H9 (cell line): Measurements from ENCODE around the gene ECE1. TPM values are rescaled to one million over a fixed set of nuclear protein-coding genes. Genes with fewer than 3 reads are reported as not detected.

ENCODE experiments used
- DNase-seq: peaks from one replicate; pipeline ENCODE4 v3.0.0-alpha.2; 2017
- H2AFZ ChIP-seq: one replicate; pipeline ENCODE4 v1.6.1; 2013; ENCODE audit warnings: mild to moderate bottlenecking, low read length, control low read depth, moderate library complexity
- H2AK5ac ChIP-seq: 2 replicates; pipeline ENCODE4 v1.6.1; 2013; ENCODE audit warnings: low read length, control low read depth, mixed read lengths; ENCODE audit not compliant: insufficient read length
- H2BK120ac ChIP-seq: one replicate; pipeline ENCODE4 v1.6.1; 2013; ENCODE audit warnings: low read depth, mild to moderate bottlenecking, low read length, control low read depth, inconsistent platforms; ENCODE audit not compliant: poor library complexity, severe bottlenecking
- H2BK12ac ChIP-seq: 2 replicates; pipeline ENCODE4 v1.6.1; 2013; ENCODE audit warnings: low read length, control low read depth, mixed read lengths, low read depth; ENCODE audit not compliant: insufficient read length
- H2BK15ac ChIP-seq: 2 replicates; pipeline ENCODE4 v1.6.1; 2013; ENCODE audit warnings: low read depth, low read length, control low read depth
- H2BK20ac ChIP-seq: one replicate; pipeline ENCODE4 v1.6.1; 2013; ENCODE audit warnings: low read depth, mild to moderate bottlenecking, low read length, control low read depth, inconsistent platforms; ENCODE audit not compliant: poor library complexity, severe bottlenecking
- H2BK5ac ChIP-seq: 2 replicates; pipeline ENCODE4 v1.6.1; 2013; ENCODE audit warnings: low read length, control low read depth, mixed read lengths; ENCODE audit not compliant: insufficient read length
- H3K14ac ChIP-seq: 2 replicates; pipeline ENCODE4 v1.6.1; 2013; ENCODE audit warnings: low read length, control low read depth; ENCODE audit not compliant: insufficient read depth
- H3K18ac ChIP-seq: 2 replicates; pipeline ENCODE4 v1.6.1; 2013; ENCODE audit warnings: low read depth, mild to moderate bottlenecking, mixed read lengths, low read length, control low read depth; ENCODE audit not compliant: insufficient read length
- H3K23ac ChIP-seq: 2 replicates; pipeline ENCODE4 v1.6.1; 2013; ENCODE audit warnings: low read length, control low read depth, mixed read lengths, low read depth; ENCODE audit not compliant: insufficient read length
- H3K23me2 ChIP-seq: 2 replicates; pipeline ENCODE4 v1.6.1; 2013; ENCODE audit warnings: low read depth, mild to moderate bottlenecking, mixed read lengths, low read length, control low read depth; ENCODE audit not compliant: insufficient read length, poor library complexity, severe bottlenecking
- H3K27ac ChIP-seq: 2 replicates; pipeline ENCODE4 v1.5.1; 2013; ENCODE audit warnings: low read length, control low read depth, mixed read lengths, low read depth; ENCODE audit not compliant: insufficient read length
- H3K27me3 ChIP-seq: 2 replicates; pipeline ENCODE4 v1.6.1; 2013; ENCODE audit warnings: low read length, control low read depth, inconsistent platforms; ENCODE audit not compliant: insufficient read depth
- H3K4ac ChIP-seq: 2 replicates; pipeline ENCODE4 v1.6.1; 2013; ENCODE audit warnings: low read depth, mild to moderate bottlenecking, control low read depth, inconsistent platforms, low read length, moderate library complexity
- H3K4me1 ChIP-seq: 2 replicates; pipeline ENCODE4 v1.6.1; 2013; ENCODE audit warnings: low read length, control low read depth, inconsistent platforms; ENCODE audit not compliant: insufficient read depth
- H3K4me2 ChIP-seq: 2 replicates; pipeline ENCODE4 v1.6.1; 2013; ENCODE audit warnings: low read length, control low read depth, mixed read lengths; ENCODE audit not compliant: insufficient read length, insufficient read depth
- H3K56ac ChIP-seq: 2 replicates; pipeline ENCODE4 v1.6.1; 2013; ENCODE audit warnings: low read depth, mild to moderate bottlenecking, mixed read lengths, low read length, control low read depth; ENCODE audit not compliant: insufficient read length
- H3K79me1 ChIP-seq: 2 replicates; pipeline ENCODE4 v1.6.1; 2013; ENCODE audit warnings: low read depth, mild to moderate bottlenecking, moderate library complexity, low read length, control low read depth, inconsistent platforms; ENCODE audit not compliant: insufficient read depth, poor library complexity, severe bottlenecking
- H3K79me2 ChIP-seq: 2 replicates; pipeline ENCODE4 v1.6.1; 2013; ENCODE audit warnings: low read length, control low read depth, inconsistent platforms; ENCODE audit not compliant: insufficient read depth
- H3K9ac ChIP-seq: 2 replicates; pipeline ENCODE4 v1.6.1; 2013; ENCODE audit warnings: low read length, control low read depth, mixed read lengths; ENCODE audit not compliant: insufficient read length; ENCODE audit errors: extremely low read depth
- H3K9me3 ChIP-seq: one replicate; pipeline ENCODE4 v1.6.1; 2013; ENCODE audit warnings: low read depth, low read length, inconsistent platforms; ENCODE audit not compliant: control insufficient read depth
- H3T11ph ChIP-seq: one replicate; pipeline ENCODE4 v1.6.1; 2013; ENCODE audit warnings: mild to moderate bottlenecking, low read length, control low read depth, inconsistent platforms
- H4K20me1 ChIP-seq: one replicate; pipeline ENCODE4 v1.6.1; 2013; ENCODE audit not compliant: control insufficient read depth, insufficient read length, insufficient read depth
- H4K5ac ChIP-seq: 2 replicates; pipeline ENCODE4 v1.6.1; 2013; ENCODE audit warnings: low read depth, mild to moderate bottlenecking, mixed read lengths, low read length, control low read depth; ENCODE audit not compliant: insufficient read length
- H4K8ac ChIP-seq: replicated peaks from 2 replicates; pipeline ENCODE4 v1.6.1; 2013; ENCODE audit warnings: low read length, control low read depth, mixed read lengths, low read depth; ENCODE audit not compliant: insufficient read length
- H4K91ac ChIP-seq: 2 replicates; pipeline ENCODE4 v1.6.1; 2013; ENCODE audit warnings: low read depth, mild to moderate bottlenecking, moderate library complexity, mixed read lengths, low read length, control low read depth; ENCODE audit not compliant: insufficient read length
- H3K27ac Mint-ChIP-seq, 3 experiments: 2 replicates in 2 of 3; 3 replicates in 1 of 3; pipeline ENCODE4 v1.8.0; 2020 to 2021; ENCODE audit warnings: mixed read lengths in 3 of 3, mild to moderate bottlenecking in 1 of 3, moderate library complexity in 1 of 3
- H3K27me3 Mint-ChIP-seq: 2 replicates; pipeline ENCODE4 v1.8.0; 2021; ENCODE audit warnings: low read depth, mild to moderate bottlenecking, moderate library complexity, mixed read lengths
- H3K36me3 Mint-ChIP-seq, 3 experiments: 2 replicates in 2 of 3; 3 replicates in 1 of 3; pipeline ENCODE4 v1.8.0; 2020 to 2021; ENCODE audit warnings: low read depth in 3 of 3, mixed read lengths in 3 of 3; ENCODE audit not compliant: insufficient read depth in 1 of 3
- H3K4me1 Mint-ChIP-seq, 2 experiments: 2 replicates each; pipeline ENCODE4 v1.8.0; 2020; ENCODE audit warnings: mixed read lengths in 2 of 2
- H3K4me3 Mint-ChIP-seq, 2 experiments: 2 replicates in 1 of 2; 3 replicates in 1 of 2; pipeline ENCODE4 v1.8.0; 2020 to 2021; ENCODE audit warnings: mild to moderate bottlenecking in 2 of 2, mixed read lengths in 2 of 2, moderate library complexity in 1 of 2
- H3K9me3 Mint-ChIP-seq, 2 experiments: 2 replicates in 1 of 2; 3 replicates in 1 of 2; pipeline ENCODE4 v1.8.0; 2020; ENCODE audit warnings: mild to moderate bottlenecking in 2 of 2, mixed read lengths in 2 of 2, moderate library complexity in 1 of 2
- WGBS: extraction: QIAGEN DNeasy Blood & Tissue Kit; methylation state at CpG from one replicate; pipeline ENCODE4 v1.1.7; 2013; ENCODE audit warnings: missing lambda C conversion rate, low lambda C conversion rate, mixed read lengths; ENCODE audit not compliant: insufficient read length; ENCODE audit errors: extremely low coverage; 5-methylcytosine and 5-hydroxymethylcytosine counted together
- total RNA-seq: library from RNA; stranded (reverse); gene quantifications from 2 replicates; pipeline ENCODE4 v1.2.1, GENCODE V29; 2021
- TF ChIP-seq, protein P1 (sequence below): fragments of 200-600 bp; sonication (generic); conservative IDR thresholded peaks from 3 replicates; pipeline ENCODE4 v1.8.0; 2021; ENCODE audit warnings: antibody characterized with exemption, mild to moderate bottlenecking

Gene ECE1
- total RNA-seq, 1 experiment from 2014 or later: 31.1 TPM

DNA sequence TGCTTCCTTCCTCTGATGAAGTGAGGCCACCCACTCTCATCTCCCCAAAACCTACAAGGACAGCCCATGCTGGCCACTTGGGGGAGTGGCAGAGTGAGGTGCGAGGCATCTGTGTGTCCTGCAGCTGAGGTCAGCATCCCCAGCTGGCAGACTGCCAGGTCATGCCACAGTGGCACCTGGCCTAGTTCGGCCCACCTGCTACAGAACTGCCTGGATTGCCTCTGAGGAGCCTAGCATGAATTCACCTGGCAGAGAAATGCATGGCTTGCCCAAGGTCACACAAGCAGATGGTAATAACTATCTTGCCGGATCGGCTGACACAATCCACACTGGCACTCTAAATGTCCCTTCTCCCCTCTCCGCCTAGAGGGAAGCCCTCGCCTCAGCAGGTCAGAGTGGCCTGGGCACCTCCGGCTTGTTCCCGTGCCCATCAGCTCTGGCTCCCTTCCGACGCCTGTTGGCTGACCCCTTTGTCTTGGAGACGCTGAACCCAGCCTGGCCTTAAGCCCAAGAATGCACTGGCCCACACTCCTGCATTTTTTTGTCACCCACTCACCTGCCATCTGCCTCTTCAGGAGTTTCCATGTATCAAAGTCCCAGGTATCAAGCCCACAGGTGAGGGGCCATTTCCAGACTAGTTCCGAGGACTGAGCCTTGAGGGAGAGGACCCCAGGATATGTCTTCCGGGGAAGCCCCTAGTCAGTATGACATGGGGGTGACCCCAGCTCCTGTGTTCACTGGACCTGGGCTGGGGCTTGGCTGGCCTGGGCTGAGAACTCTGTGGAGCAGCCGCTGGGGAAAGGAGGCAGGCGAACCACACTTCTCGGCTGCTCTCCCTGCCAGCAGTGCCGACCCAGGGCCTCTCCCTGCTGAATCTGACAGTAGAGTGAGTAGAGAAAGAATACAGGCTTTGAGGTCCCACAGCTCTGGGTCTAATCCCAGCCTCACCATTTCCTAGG is 21.7 kb downstream of the ECE1 start:
- H3T11ph ChIP-seq: no peak overlapping the region
- no peaks in the 10 kb centered on the region for H4K20me1 ChIP-seq
- no peaks in the 10 kb centered on the region for H3K23me2 ChIP-seq
- no peak overlapping the region for H2AFZ ChIP-seq
- no peak overlapping the region for H3K4me2 ChIP-seq
- no CpG with 5 or more reads among the region's 17 CpGs for WGBS
- H3K36me3 Mint-ChIP-seq: peaks cover 16 to 25% (median 18%) of the 10 kb centered on the region in 3 experiments
- H3K27ac Mint-ChIP-seq: peak overlapping the region in 1 of 3 experiments; percentile 96; a peak in 2 of 7 replicates
- no peaks in the 10 kb centered on the region for H3K79me2 ChIP-seq
- H3K4me1 Mint-ChIP-seq: peaks cover 7 to 11% of the 10 kb centered on the region in 2 experiments
- H2BK12ac ChIP-seq: no peak overlapping the region
- no peak overlapping the region for H3K14ac ChIP-seq
- no peak overlapping the region for H3K4ac ChIP-seq
- no peak overlapping the region for H2BK20ac ChIP-seq
- H4K5ac ChIP-seq: no peak overlapping the region
- no peak overlapping the region for H2AK5ac ChIP-seq
- no peak for DNase-seq
- no peaks in the 10 kb centered on the region for H3K9me3 ChIP-seq
- no peak overlapping the region for H3K23ac ChIP-seq
- peaks cover 0 to 3% of the 10 kb centered on the region in 2 experiments; a peak in 2 of 5 replicates for H3K9me3 Mint-ChIP-seq
- H3K27me3 Mint-ChIP-seq: no peaks in the 10 kb centered on the region
- no peak overlapping the region for H2BK15ac ChIP-seq
- no peak overlapping the region for H4K91ac ChIP-seq
- H3K18ac ChIP-seq: no peak overlapping the region
- no peaks in the 10 kb centered on the region for H3K27me3 ChIP-seq
- H3K4me3 Mint-ChIP-seq: no peak overlapping the region
- no peak overlapping the region for H2BK5ac ChIP-seq
- no peak overlapping the region for H3K9ac ChIP-seq
- H2BK120ac ChIP-seq: no peak overlapping the region
- no peak overlapping the region for H3K27ac ChIP-seq
- TF ChIP-seq, protein P1, sequence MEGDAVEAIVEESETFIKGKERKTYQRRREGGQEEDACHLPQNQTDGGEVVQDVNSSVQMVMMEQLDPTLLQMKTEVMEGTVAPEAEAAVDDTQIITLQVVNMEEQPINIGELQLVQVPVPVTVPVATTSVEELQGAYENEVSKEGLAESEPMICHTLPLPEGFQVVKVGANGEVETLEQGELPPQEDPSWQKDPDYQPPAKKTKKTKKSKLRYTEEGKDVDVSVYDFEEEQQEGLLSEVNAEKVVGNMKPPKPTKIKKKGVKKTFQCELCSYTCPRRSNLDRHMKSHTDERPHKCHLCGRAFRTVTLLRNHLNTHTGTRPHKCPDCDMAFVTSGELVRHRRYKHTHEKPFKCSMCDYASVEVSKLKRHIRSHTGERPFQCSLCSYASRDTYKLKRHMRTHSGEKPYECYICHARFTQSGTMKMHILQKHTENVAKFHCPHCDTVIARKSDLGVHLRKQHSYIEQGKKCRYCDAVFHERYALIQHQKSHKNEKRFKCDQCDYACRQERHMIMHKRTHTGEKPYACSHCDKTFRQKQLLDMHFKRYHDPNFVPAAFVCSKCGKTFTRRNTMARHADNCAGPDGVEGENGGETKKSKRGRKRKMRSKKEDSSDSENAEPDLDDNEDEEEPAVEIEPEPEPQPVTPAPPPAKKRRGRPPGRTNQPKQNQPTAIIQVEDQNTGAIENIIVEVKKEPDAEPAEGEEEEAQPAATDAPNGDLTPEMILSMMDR: no peak
- H4K8ac ChIP-seq: no peak overlapping the region
- H3K79me1 ChIP-seq: no peaks in the 10 kb centered on the region
- H3K4me1 ChIP-seq: no peaks in the 10 kb centered on the region
- no peak overlapping the region for H3K56ac ChIP-seq
